Neural cell (in vitro differentiated cells): ENCODE data around the gene PTPN20. TPM values are rescaled to one million over a fixed set of nuclear protein-coding genes. Genes with fewer than 3 reads are reported as not detected.

Experiments used
- H2AFZ ChIP-seq: fragments of 200-600, 300-800 bp; sonication (generic), shearing (Covaris generic); 2 replicates; pipeline ENCODE4 v1.6.0; 2014; ENCODE audit warnings: low read depth, mild to moderate bottlenecking, antibody characterized with exemption, low read length, moderate library complexity
- H3F3A ChIP-seq: fragments of 200-600 bp; shearing (Covaris generic); 2 replicates; pipeline ENCODE4 v1.6.1; 2016; ENCODE audit warnings: mild to moderate bottlenecking, moderate library complexity, mixed read lengths, antibody characterized with exemption, low read length; ENCODE audit not compliant: insufficient read depth, poor library complexity, severe bottlenecking
- H3K27ac ChIP-seq: fragments of 200-600, 300-800 bp; sonication (generic), shearing (Covaris generic); 2 replicates; pipeline ENCODE4 v1.5.1; 2014; ENCODE audit warnings: mild to moderate bottlenecking, low read length, moderate library complexity
- H3K27me3 ChIP-seq: fragments of 300-800, 200-600 bp; sonication (generic), shearing (Covaris generic); 2 replicates; pipeline ENCODE4 v1.6.0; 2014; ENCODE audit warnings: mild to moderate bottlenecking, low read depth, low read length, moderate library complexity; ENCODE audit not compliant: insufficient read depth
- H3K36me3 ChIP-seq: fragments of 300-800, 200-600 bp; sonication (generic), shearing (Covaris generic); 2 replicates; pipeline ENCODE4 v1.5.1; 2014; ENCODE audit warnings: mild to moderate bottlenecking, antibody characterized with exemption, low read length, moderate library complexity; ENCODE audit not compliant: insufficient read depth
- H3K4me2 ChIP-seq: fragments of 300-800, 200-600 bp; sonication (generic), shearing (Covaris generic); 2 replicates; pipeline ENCODE4 v1.6.0; 2014; ENCODE audit warnings: mild to moderate bottlenecking, low read length
- H3K4me3 ChIP-seq: fragments of 300-800, 200-600 bp; sonication (generic), shearing (Covaris generic); 2 replicates; pipeline ENCODE4 v1.5.1; 2014; ENCODE audit warnings: mild to moderate bottlenecking, low read length, moderate library complexity
- H3K79me2 ChIP-seq: fragments of 200-600 bp; shearing (Covaris generic); replicated peaks from 2 replicates; pipeline ENCODE4 v1.6.0; 2014; ENCODE audit warnings: mild to moderate bottlenecking, low read length, moderate library complexity; ENCODE audit not compliant: insufficient read depth
- H3K9ac ChIP-seq: fragments of 300-800, 200-600 bp; sonication (generic), shearing (Covaris generic); 2 replicates; pipeline ENCODE4 v1.6.1; 2016; ENCODE audit warnings: mild to moderate bottlenecking, low read length, mixed read lengths
- H3K9me2 ChIP-seq: fragments of 200-600 bp; shearing (Covaris generic); 2 replicates; pipeline ENCODE4 v1.6.1; 2016; ENCODE audit warnings: mild to moderate bottlenecking, low read length, mixed read lengths; ENCODE audit not compliant: insufficient read depth
- H3K9me3 ChIP-seq: fragments of 200-600, 300-800 bp; sonication (generic), shearing (Covaris generic); 2 replicates; pipeline ENCODE4 v1.6.1; 2016; ENCODE audit warnings: mild to moderate bottlenecking, mixed run types, low read length, moderate library complexity, mixed read lengths
- H4K20me1 ChIP-seq: fragments of 200-600 bp; shearing (Covaris generic); 2 replicates; pipeline ENCODE4 v1.6.1; 2016; ENCODE audit warnings: mild to moderate bottlenecking, mixed run types; ENCODE audit not compliant: insufficient read depth
- CTCF ChIP-seq: fragments of 450-650 bp; IDR thresholded peaks from 2 replicates; pipeline ENCODE4 v1.5.1; 2014; ENCODE audit warnings: antibody characterized with exemption, mild to moderate bottlenecking, moderate library complexity; ENCODE audit not compliant: poor library complexity, severe bottlenecking
- EP300 ChIP-seq: fragments of 450-650 bp; conservative IDR thresholded peaks from 2 replicates; pipeline ENCODE4 v1.6.1; 2014; ENCODE audit warnings: antibody characterized with exemption, mild to moderate bottlenecking, moderate library complexity; ENCODE audit not compliant: poor library complexity, severe bottlenecking
- EZH2 ChIP-seq: fragments of 200-600, 300-800 bp; shearing (Covaris generic), sonication (generic); IDR thresholded peaks from 2 replicates; pipeline ENCODE4 v1.6.1; 2014; ENCODE audit warnings: antibody characterized with exemption, low read length, borderline replicate concordance, mild to moderate bottlenecking; ENCODE audit not compliant: insufficient read depth, poor library complexity, severe bottlenecking
- MXI1 ChIP-seq: fragments of 450-650 bp; conservative IDR thresholded peaks from 2 replicates; pipeline ENCODE4 v1.6.1; 2014; ENCODE audit warnings: antibody characterized with exemption, mild to moderate bottlenecking; ENCODE audit not compliant: poor library complexity, severe bottlenecking
- POLR2AphosphoS5 ChIP-seq: IDR thresholded peaks from 2 replicates; pipeline ENCODE4 v1.6.1; 2012
- RAD21 ChIP-seq: fragments of 450-650 bp; conservative IDR thresholded peaks from 2 replicates; pipeline ENCODE4 v1.6.1; 2014; ENCODE audit warnings: antibody characterized with exemption, mild to moderate bottlenecking, moderate library complexity
- REST ChIP-seq: IDR thresholded peaks from 2 replicates; pipeline ENCODE4 v1.6.1; 2012; ENCODE audit warnings: borderline replicate concordance
- SMC3 ChIP-seq: fragments of 450-650 bp; conservative IDR thresholded peaks from 2 replicates; pipeline ENCODE4 v1.6.1; 2014; ENCODE audit warnings: antibody characterized with exemption, mild to moderate bottlenecking, moderate library complexity; ENCODE audit not compliant: poor library complexity
- TAF1 ChIP-seq: IDR thresholded peaks from 2 replicates; pipeline ENCODE4 v1.6.1; 2012; ENCODE audit warnings: low read depth
- polyA plus RNA-seq: library from polyadenylated mRNA; depleted of rRNA; stranded (reverse); fragments of >200 nt; gene quantifications from 2 replicates; pipeline ENCODE4 v1.2.3, GENCODE V29; 2014

PTPN20 gene
- polyA plus RNA-seq, 1 donor from 2014 or later = not detected

DNA sequence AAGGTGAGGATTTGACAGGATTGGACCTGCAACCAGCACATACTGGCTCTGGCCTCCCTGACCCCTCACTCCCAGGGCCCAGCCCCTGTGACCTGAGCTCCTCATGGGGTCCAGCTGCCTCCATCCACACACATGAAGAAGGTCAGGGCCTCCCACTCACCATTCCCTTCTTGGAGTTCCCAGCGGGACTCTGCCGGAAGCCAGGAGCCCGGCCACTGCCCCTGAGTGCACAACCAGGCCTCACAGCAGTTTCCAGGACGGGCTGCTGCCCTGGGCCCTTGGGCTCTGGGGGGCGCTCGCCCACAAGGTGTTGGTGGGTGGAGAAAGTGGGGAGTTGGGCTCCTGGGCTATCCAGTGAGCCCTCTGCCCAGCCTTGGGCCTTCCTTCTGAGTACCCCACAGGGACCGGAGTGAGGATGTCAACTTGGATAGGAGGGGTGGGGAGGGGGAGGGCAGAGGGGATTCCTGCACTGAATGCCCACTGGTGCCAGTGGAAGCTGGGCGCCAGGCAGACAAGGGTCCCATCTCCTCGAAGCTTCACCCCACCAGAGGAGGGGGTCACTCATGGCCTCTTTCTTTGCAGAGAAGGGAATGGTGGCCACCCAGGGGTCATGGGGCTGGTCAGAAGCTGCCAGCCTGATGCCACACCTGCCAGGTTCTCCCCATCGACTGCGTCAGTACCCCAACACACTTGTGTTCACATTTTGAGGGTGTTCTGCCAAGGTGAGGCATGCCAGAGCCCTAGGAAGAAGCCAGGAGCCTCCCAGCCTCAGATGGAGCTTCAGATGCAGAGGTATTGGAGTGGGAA, 115.3 kb downstream of the PTPN20 start:
- Histone ChIP-seq H3K9me3 (no peaks in the 10 kb centered on the region), H3K79me2 (no peaks in the 10 kb centered on the region), H2AFZ (no peak overlapping the region), H3K9me2 (no peaks in the 10 kb centered on the region), H3K36me3 (no peaks in the 10 kb centered on the region), H3K27me3 (no peaks in the 10 kb centered on the region), H3F3A (no peaks in the 10 kb centered on the region), H4K20me1 (no peaks in the 10 kb centered on the region), H3K4me2 (no peak overlapping the region), H3K27ac (no peak overlapping the region), H3K4me3 (no peak overlapping the region), H3K9ac (no peak overlapping the region)
- TF ChIP-seq SMC3 = no peak
- TF ChIP-seq MXI1 = no peak
- no peak for TF ChIP-seq POLR2AphosphoS5
- no peak for TF ChIP-seq RAD21

- Histone ChIP-seq H3K9ac (no peak overlapping the region), H3K27ac (no peak overlapping the region), H3K79me2 (no peaks in the 10 kb centered on the region), H3K9me2 (no peaks in the 10 kb centered on the region), H4K20me1 (no peaks in the 10 kb centered on the region), H3K36me3 (no peaks in the 10 kb centered on the region), H3K27me3 (no peaks in the 10 kb centered on the region), H3K4me3 (no peak overlapping the region), H2AFZ (no peak overlapping the region), H3K9me3 (no peaks in the 10 kb centered on the region), H3K4me2 (no peak overlapping the region), H3F3A (no peaks in the 10 kb centered on the region)
- TF ChIP-seq REST (no peak), POLR2AphosphoS5 (no peak), CTCF (no peak), RAD21 (no peak), MXI1 (no peak), TAF1 (no peak), EZH2 (no peak), EP300 (no peak), SMC3 (no peak)
Measured at GRCh38 chr10:47027108-47027783, 116.0 kb downstream of the PTPN20 start.
